Measurements from ENCODE around the gene PSMC5. TPM values are rescaled to one million over a fixed set of nuclear protein-coding genes. Genes with fewer than 3 reads are reported as not detected.

PSMC5 gene
- total and polyA plus RNA-seq, 9 of the 15 experiments (the other 6 are each of a cell fraction or from before 2014, with no cell fraction given) = 89.2 to 393 (median 161) TPM

DNA sequence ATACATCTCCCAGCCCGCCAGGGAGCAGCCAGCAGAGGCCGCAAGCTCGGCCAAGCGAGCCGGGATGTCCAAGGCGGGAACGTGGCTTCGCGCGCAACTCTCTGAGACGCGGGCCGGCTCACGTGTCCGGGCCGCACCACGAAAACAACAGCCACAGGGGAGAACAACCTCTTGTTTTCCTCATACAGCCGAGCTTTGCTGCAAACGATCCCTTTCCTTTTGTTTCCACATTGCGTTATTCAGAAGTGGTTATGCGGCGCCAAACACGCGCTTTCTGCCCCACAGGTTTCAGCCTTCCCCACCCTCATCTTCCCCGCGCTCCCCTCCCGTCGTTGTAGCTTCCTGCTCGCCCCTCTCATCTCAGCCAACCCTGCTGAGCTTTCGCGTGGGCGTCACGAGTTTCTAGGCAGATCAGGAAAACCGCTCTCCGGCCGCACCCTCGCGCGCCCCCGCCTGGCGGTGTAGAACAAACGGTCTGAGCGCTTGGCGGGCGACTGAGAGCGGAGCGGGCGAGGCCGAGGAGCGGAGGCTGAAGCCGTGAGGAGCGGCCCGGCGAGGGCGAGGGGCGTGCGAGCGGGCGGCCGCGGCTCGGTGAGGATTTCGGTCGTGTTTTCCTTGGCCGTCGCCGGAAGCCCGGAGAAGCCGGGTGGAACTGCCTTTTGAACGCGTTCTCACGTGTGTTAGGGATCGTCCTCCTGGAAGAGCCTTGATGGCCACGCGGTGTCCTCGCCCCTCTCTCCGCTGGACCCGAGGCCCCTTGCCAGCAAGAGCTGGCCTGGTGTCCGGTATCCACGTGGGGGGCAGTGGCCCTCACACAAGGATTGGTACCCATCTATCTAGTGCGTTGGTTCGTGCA is 21.8 kb downstream of the PSMC5 start (continued):
- TF ChIP-seq, protein P1, sequence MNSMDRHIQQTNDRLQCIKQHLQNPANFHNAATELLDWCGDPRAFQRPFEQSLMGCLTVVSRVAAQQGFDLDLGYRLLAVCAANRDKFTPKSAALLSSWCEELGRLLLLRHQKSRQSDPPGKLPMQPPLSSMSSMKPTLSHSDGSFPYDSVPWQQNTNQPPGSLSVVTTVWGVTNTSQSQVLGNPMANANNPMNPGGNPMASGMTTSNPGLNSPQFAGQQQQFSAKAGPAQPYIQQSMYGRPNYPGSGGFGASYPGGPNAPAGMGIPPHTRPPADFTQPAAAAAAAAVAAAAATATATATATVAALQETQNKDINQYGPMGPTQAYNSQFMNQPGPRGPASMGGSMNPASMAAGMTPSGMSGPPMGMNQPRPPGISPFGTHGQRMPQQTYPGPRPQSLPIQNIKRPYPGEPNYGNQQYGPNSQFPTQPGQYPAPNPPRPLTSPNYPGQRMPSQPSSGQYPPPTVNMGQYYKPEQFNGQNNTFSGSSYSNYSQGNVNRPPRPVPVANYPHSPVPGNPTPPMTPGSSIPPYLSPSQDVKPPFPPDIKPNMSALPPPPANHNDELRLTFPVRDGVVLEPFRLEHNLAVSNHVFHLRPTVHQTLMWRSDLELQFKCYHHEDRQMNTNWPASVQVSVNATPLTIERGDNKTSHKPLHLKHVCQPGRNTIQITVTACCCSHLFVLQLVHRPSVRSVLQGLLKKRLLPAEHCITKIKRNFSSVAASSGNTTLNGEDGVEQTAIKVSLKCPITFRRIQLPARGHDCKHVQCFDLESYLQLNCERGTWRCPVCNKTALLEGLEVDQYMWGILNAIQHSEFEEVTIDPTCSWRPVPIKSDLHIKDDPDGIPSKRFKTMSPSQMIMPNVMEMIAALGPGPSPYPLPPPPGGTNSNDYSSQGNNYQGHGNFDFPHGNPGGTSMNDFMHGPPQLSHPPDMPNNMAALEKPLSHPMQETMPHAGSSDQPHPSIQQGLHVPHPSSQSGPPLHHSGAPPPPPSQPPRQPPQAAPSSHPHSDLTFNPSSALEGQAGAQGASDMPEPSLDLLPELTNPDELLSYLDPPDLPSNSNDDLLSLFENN (IDR thresholded peaks at IDR 0.05; ENCODE audit: low read depth in 2 of 2, low read length in 2 of 2) = 0 out of 4 replicates have a peak, but pooled peaks of 1 of the 2 experiments have one; percentile 19
- TF ChIP-seq HNRNPH1 (optimal IDR thresholded peaks at IDR 0.05; ENCODE audit: low read depth, low read length) = no peak
- TF ChIP-seq IRF2 (CRISPR knock-in tag; IDR thresholded peaks at IDR 0.05) = peak; percentile 31; the same call in 1 of the 2 replicates
- peak; percentile 94 for TF ChIP-seq FOXM1 (IDR thresholded peaks at IDR 0.05; ENCODE audit: low read depth)
- no peak; the same call in 1 of the 2 replicates for TF ChIP-seq FOXM1 (CRISPR knock-in tag; IDR thresholded peaks at IDR 0.05; ENCODE audit: low read depth)
- TF ChIP-seq MXI1 (IDR thresholded peaks at IDR 0.05; ENCODE audit: low read depth, low read length) = peak; percentile 53; the same call in 1 of the 2 replicates
- TF ChIP-seq XRCC3 (IDR thresholded peaks at IDR 0.05) = no peak
- peak; percentile 76 for TF ChIP-seq MECOM (CRISPR knock-in tag; IDR thresholded peaks at IDR 0.05)
- peak; percentile 93 for TF ChIP-seq TRIM24 (IDR thresholded peaks at IDR 0.05)
- TF ChIP-seq, protein P2, sequence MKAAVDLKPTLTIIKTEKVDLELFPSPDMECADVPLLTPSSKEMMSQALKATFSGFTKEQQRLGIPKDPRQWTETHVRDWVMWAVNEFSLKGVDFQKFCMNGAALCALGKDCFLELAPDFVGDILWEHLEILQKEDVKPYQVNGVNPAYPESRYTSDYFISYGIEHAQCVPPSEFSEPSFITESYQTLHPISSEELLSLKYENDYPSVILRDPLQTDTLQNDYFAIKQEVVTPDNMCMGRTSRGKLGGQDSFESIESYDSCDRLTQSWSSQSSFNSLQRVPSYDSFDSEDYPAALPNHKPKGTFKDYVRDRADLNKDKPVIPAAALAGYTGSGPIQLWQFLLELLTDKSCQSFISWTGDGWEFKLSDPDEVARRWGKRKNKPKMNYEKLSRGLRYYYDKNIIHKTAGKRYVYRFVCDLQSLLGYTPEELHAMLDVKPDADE (conservative IDR thresholded peaks at IDR 0.05; ENCODE audit: control insufficient read depth, low read depth, low read length) = no peak
- TF ChIP-seq FOSL1 (tag; conservative IDR thresholded peaks at IDR 0.05) = peak; percentile 48; the same call in 1 of the 2 replicates
- TF ChIP-seq SUPT5H (IDR thresholded peaks at IDR 0.05) = peak; percentile 17
- TF ChIP-seq SMARCC2 (IDR thresholded peaks at IDR 0.05; ENCODE audit: low read depth) = no peak
- TF ChIP-seq CHD4 (IDR thresholded peaks at IDR 0.05; ENCODE audit: insufficient read depth, insufficient replicate concordance, low read depth, low read length, poor library complexity, severe bottlenecking) = no peak
- no peak for TF ChIP-seq HDGF (IDR thresholded peaks at IDR 0.05)
- peak; percentile 97 for TF ChIP-seq E2F3 (CRISPR knock-in tag; IDR thresholded peaks at IDR 0.05)
- no peak for TF ChIP-seq U2AF1 (optimal IDR thresholded peaks at IDR 0.05; ENCODE audit: low read depth, low read length)
- TF ChIP-seq ZNF263 (CRISPR knock-in tag; IDR thresholded peaks at IDR 0.05; ENCODE audit: borderline replicate concordance) = peak; percentile 75
- TF ChIP-seq MEF2A (IDR thresholded peaks at IDR 0.05; ENCODE audit: control insufficient read depth, low read depth, low read length) = no peak
- TF ChIP-seq SMARCE1 (IDR thresholded peaks at IDR 0.05) = 0 out of 2 replicates have a peak, but pooled peaks have one; percentile 19
- no peak for TF ChIP-seq EHMT2 (IDR thresholded peaks at IDR 0.05)
- peak; percentile 92 for TF ChIP-seq ASH1L (IDR thresholded peaks at IDR 0.05; ENCODE audit: borderline replicate concordance, low read depth, partially characterized antibody)
- peak; percentile 96 for TF ChIP-seq RBFOX2 (IDR thresholded peaks at IDR 0.05; ENCODE audit: low read depth, low read length)
- no peak for TF ChIP-seq PCBP2 (IDR thresholded peaks at IDR 0.05; ENCODE audit: low read depth, low read length, poor library complexity, severe bottlenecking)
- no peak for TF ChIP-seq PHTF2 (CRISPR knock-in tag; IDR thresholded peaks at IDR 0.05)

All from K562 (cell line).